Lung (tissue), 5 donors: ENCODE measurements around the gene OR2L8. TPM values are rescaled to one million over a fixed set of nuclear protein-coding genes. Genes with fewer than 3 reads are reported as not detected.

ENCODE experiments used
- polyA plus RNA-seq, 2 donors: library from polyadenylated mRNA; stranded (reverse); fragments of 200-250 nt; gene quantifications; one replicate each; pipeline ENCODE4 v1.2.1, GENCODE V29; 2013
- small RNA-seq: library from RNA; depleted of rRNA; stranded (forward); fragments of <200 nt; gene quantifications from one replicate; pipeline ENCODE3, GENCODE V24; 2014; ENCODE audit warnings: low replicate concordance
- total RNA-seq, 2 donors: library from RNA; depleted of rRNA in 1 of 2; stranded (reverse); fragments of >200 nt in 1 of 2; gene quantifications; one replicate each; pipeline ENCODE4 v1.2.1, GENCODE V29; 2014 to 2021
- donor health status: Bipolar disorder and iron deficiency.
- donor health status: healthy.
- donor health status: DM: yes; HTN: yes; CAD: no.

Gene OR2L8
- total and polyA plus RNA-seq, 4 donors = not detected

Small RNA genes lying within 50 kb of the gene (small RNA-seq; reads per million reads assigned to genes)
- gene RF00019 = not detected

Other genes starting within 250 kb of the OR2L8 start
- not detected for gene OR6F1, start 232.2 kb upstream of the OR2L8 start, total RNA-seq
- not detected for gene OR6F1, start 232.2 kb upstream of the OR2L8 start, polyA plus RNA-seq
- gene OR14K1, start 210.2 kb upstream of the OR2L8 start, total RNA-seq = not detected
- gene OR14K1, start 210.2 kb upstream of the OR2L8 start, polyA plus RNA-seq = not detected
- not detected for gene OR14A2, start 200.7 kb upstream of the OR2L8 start, total RNA-seq
- gene OR14A2, start 200.7 kb upstream of the OR2L8 start, polyA plus RNA-seq = not detected
- not detected for gene OR1C1, start 188.3 kb upstream of the OR2L8 start, total RNA-seq
- not detected for gene OR1C1, start 188.3 kb upstream of the OR2L8 start, polyA plus RNA-seq
- not detected for gene OR14A16, start 124.7 kb upstream of the OR2L8 start, total RNA-seq
- gene OR14A16, start 124.7 kb upstream of the OR2L8 start, polyA plus RNA-seq = not detected
- not detected for gene OR11L1, start 107.0 kb upstream of the OR2L8 start, total RNA-seq
- gene OR11L1, start 107.0 kb upstream of the OR2L8 start, polyA plus RNA-seq = not detected
- gene TRIM58, start 91.7 kb upstream of the OR2L8 start, total RNA-seq = 1 to 10 TPM; 2.2 to 9.4 TPM
- under 1 TPM; 0.71 to 0.92 TPM for gene TRIM58, start 91.7 kb upstream of the OR2L8 start, polyA plus RNA-seq
- 1 to 10 TPM; 1.1 to 2.0 TPM for gene OR2W3, start 53.3 kb upstream of the OR2L8 start, total RNA-seq
- under 1 TPM; 0.31 to 0.35 TPM for gene OR2W3, start 53.3 kb upstream of the OR2L8 start, polyA plus RNA-seq
- gene OR2T8, start 28.6 kb upstream of the OR2L8 start, total RNA-seq = under 1 TPM in 1 of 2 donors, not detected in 1; 0.21 TPM
- gene OR2T8, start 28.6 kb upstream of the OR2L8 start, polyA plus RNA-seq = under 1 TPM in 1 of 2 donors, not detected in 1; 0.16 TPM
- not detected for gene OR2AJ1, start 24.0 kb upstream of the OR2L8 start, total RNA-seq
- gene OR2AJ1, start 24.0 kb upstream of the OR2L8 start, polyA plus RNA-seq = not detected
- gene OR2AK2, start 16.4 kb downstream of the OR2L8 start, total RNA-seq = not detected
- not detected for gene OR2AK2, start 16.4 kb downstream of the OR2L8 start, polyA plus RNA-seq
- gene OR2L5, start 64.8 kb downstream of the OR2L8 start, total RNA-seq = not detected
- gene OR2L5, start 64.8 kb downstream of the OR2L8 start, polyA plus RNA-seq = not detected
- gene OR2L2, start 81.2 kb downstream of the OR2L8 start, total RNA-seq = under 1 TPM in 1 of 2 donors, not detected in 1; 0.09 TPM
- gene OR2L2, start 81.2 kb downstream of the OR2L8 start, polyA plus RNA-seq = not detected
- gene OR2L3, start 98.0 kb downstream of the OR2L8 start, total RNA-seq = not detected
- gene OR2L3, start 98.0 kb downstream of the OR2L8 start, polyA plus RNA-seq = not detected
- gene OR2L13, start 146.3 kb downstream of the OR2L8 start, total RNA-seq = not detected
- under 1 TPM in 1 of 2 donors, not detected in 1; 0.03 TPM for gene OR2L13, start 146.3 kb downstream of the OR2L8 start, polyA plus RNA-seq
- not detected for gene OR2M5, start 196.3 kb downstream of the OR2L8 start, total RNA-seq
- gene OR2M5, start 196.3 kb downstream of the OR2L8 start, polyA plus RNA-seq = not detected
- not detected for gene OR2M2, start 226.0 kb downstream of the OR2L8 start, total RNA-seq
- gene OR2M2, start 226.0 kb downstream of the OR2L8 start, polyA plus RNA-seq = not detected
- not detected for gene OR2M3, start 248.4 kb downstream of the OR2L8 start, total RNA-seq
- gene OR2M3, start 248.4 kb downstream of the OR2L8 start, polyA plus RNA-seq = not detected